Mesothelial cell of epicardium (in vitro differentiated cells): Measurements from ENCODE around the gene AIMP1. TPM values are rescaled to one million over a fixed set of nuclear protein-coding genes. Genes with fewer than 3 reads are reported as not detected.

ENCODE experiments used
- DNase-seq, 2 experiments: peaks; one replicate each; pipeline ENCODE4 v3.0.0; 2021; ENCODE audit warnings: low spot score in 2 of 2; ENCODE audit not compliant: unreplicated experiment in 2 of 2
- H3K27ac Mint-ChIP-seq: 2 replicates; pipeline ENCODE4 v1.8.0; 2021; ENCODE audit warnings: mixed read lengths
- H3K27me3 Mint-ChIP-seq: 2 replicates; pipeline ENCODE4 v1.8.0; 2021; ENCODE audit warnings: low read depth, mixed read lengths
- H3K36me3 Mint-ChIP-seq: 2 replicates; pipeline ENCODE4 v1.8.0; 2021; ENCODE audit warnings: mixed read lengths
- H3K4me1 Mint-ChIP-seq: 2 replicates; pipeline ENCODE4 v1.8.0; 2021; ENCODE audit warnings: mixed read lengths
- H3K4me3 Mint-ChIP-seq: 2 replicates; pipeline ENCODE4 v1.8.0; 2021; ENCODE audit warnings: mild to moderate bottlenecking, moderate library complexity, mixed read lengths
- H3K9me3 Mint-ChIP-seq: 2 replicates; pipeline ENCODE4 v1.8.0; 2021; ENCODE audit warnings: mixed read lengths
- CTCF ChIP-seq: fragments of 200-600 bp; sonication (generic); IDR thresholded peaks from one replicate; pipeline ENCODE4 v1.5.0; 2021; ENCODE audit warnings: antibody characterized with exemption; ENCODE audit not compliant: unreplicated experiment
- total RNA-seq: library from RNA; stranded (reverse); gene quantifications from 3 replicates; pipeline ENCODE4 v1.2.1, GENCODE V29; 2021

AIMP1 gene
- total RNA-seq, 1 donor from 2014 or later, result 44.8 TPM

- no peaks in the 10 kb centered on the region for H3K27me3 Mint-ChIP-seq
- peak; percentile 71 for TF ChIP-seq CTCF
- no peak overlapping the region for H3K27ac Mint-ChIP-seq
- no peaks in the 10 kb centered on the region for H3K4me1 Mint-ChIP-seq
- H3K36me3 Mint-ChIP-seq, result peaks cover 32% of the 10 kb centered on the region
- DNase-seq, result no peak
- no peaks in the 10 kb centered on the region for H3K9me3 Mint-ChIP-seq
- H3K4me3 Mint-ChIP-seq, result no peak overlapping the region
Measured at GRCh38 chr4:106329041-106329618, 12.8 kb downstream of the AIMP1 start.

GRCh38 chr4:106333186-106333585 is 16.8 kb downstream of the AIMP1 start:
- Mint-ChIP-seq H3K36me3 (peaks cover 45% of the 10 kb centered on the region), H3K4me1 (peaks cover 7% of the 10 kb centered on the region), H3K9me3 (peaks cover 15% of the 10 kb centered on the region), H3K4me3 (no peak overlapping the region), H3K27me3 (no peaks in the 10 kb centered on the region), H3K27ac (no peak overlapping the region)
- no peak for TF ChIP-seq CTCF
- DNase-seq, result no peak

- H3K9me3 Mint-ChIP-seq, result peaks cover 19% of the 10 kb centered on the region
- peak overlapping the region; percentile 31 for H3K27ac Mint-ChIP-seq
- no peak for DNase-seq
- H3K27me3 Mint-ChIP-seq, result no peaks in the 10 kb centered on the region
- no peak overlapping the region for H3K4me3 Mint-ChIP-seq
- peaks cover 10% of the 10 kb centered on the region for H3K4me1 Mint-ChIP-seq
- peaks cover 57% of the 10 kb centered on the region for H3K36me3 Mint-ChIP-seq
- no peak for TF ChIP-seq CTCF
Measured at GRCh38 chr4:106334741-106335470, 18.6 kb downstream of the AIMP1 start.

GRCh38 chr4:106336618-106337017 is 20.3 kb downstream of the AIMP1 start:
- Mint-ChIP-seq H3K27me3 (no peaks in the 10 kb centered on the region), H3K27ac (no peak overlapping the region), H3K36me3 (peaks cover 66% of the 10 kb centered on the region), H3K4me3 (no peak overlapping the region), H3K9me3 (peaks cover 33% of the 10 kb centered on the region), H3K4me1 (peaks cover 10% of the 10 kb centered on the region)
- no peak for DNase-seq
- TF ChIP-seq CTCF, result no peak

GRCh38 chr4:106337916-106338315 is 21.6 kb downstream of the AIMP1 start:
- TF ChIP-seq CTCF, result no peak
- H3K36me3 Mint-ChIP-seq, result peaks cover 70% of the 10 kb centered on the region

More at GRCh38 chr4:106337916-106338315, 21.6 kb downstream of the AIMP1 start:
- H3K9me3 Mint-ChIP-seq, result peaks cover 40% of the 10 kb centered on the region
- no peak for DNase-seq
- peaks cover 10% of the 10 kb centered on the region for H3K4me1 Mint-ChIP-seq
- no peak overlapping the region for H3K4me3 Mint-ChIP-seq
- no peak overlapping the region for H3K27ac Mint-ChIP-seq
- H3K27me3 Mint-ChIP-seq, result no peaks in the 10 kb centered on the region
